Hepatocyte (in vitro differentiated cells): Measurements from ENCODE around the gene ZNF282. TPM values are rescaled to one million over a fixed set of nuclear protein-coding genes. Genes with fewer than 3 reads are reported as not detected.

Experiments
- DNase-seq: peaks from one replicate; pipeline ENCODE4 v3.0.0-alpha.2; 2016; ENCODE audit warnings: low spot score
- H2AFZ ChIP-seq: fragments of 200-600 bp; sonication (generic); 2 replicates; pipeline ENCODE4 v1.6.0; 2016; ENCODE audit warnings: antibody characterized with exemption, mild to moderate bottlenecking
- H3K27ac ChIP-seq: fragments of 200-600 bp; sonication (generic); 2 replicates; pipeline ENCODE4 v1.5.1; 2016; ENCODE audit warnings: mild to moderate bottlenecking
- H3K27me3 ChIP-seq: fragments of 200-600 bp; sonication (generic); 2 replicates; pipeline ENCODE4 v1.6.1; 2016
- H3K36me3 ChIP-seq: fragments of 200-600 bp; sonication (generic); replicated peaks from 2 replicates; pipeline ENCODE4 v1.5.1; 2016; ENCODE audit warnings: low read depth; ENCODE audit not compliant: insufficient read depth
- H3K4me1 ChIP-seq: fragments of 200-600 bp; sonication (generic); 2 replicates; pipeline ENCODE4 v1.5.1; 2016; ENCODE audit warnings: mild to moderate bottlenecking, moderate library complexity; ENCODE audit not compliant: insufficient read depth
- H3K4me2 ChIP-seq: fragments of 200-600 bp; sonication (generic); 2 replicates; pipeline ENCODE4 v1.6.0; 2016
- H3K4me3 ChIP-seq: fragments of 200-600 bp; sonication (generic); 2 replicates; pipeline ENCODE4 v1.5.1; 2016; ENCODE audit warnings: mild to moderate bottlenecking
- H3K79me2 ChIP-seq: fragments of 200-600 bp; sonication (generic); 2 replicates; pipeline ENCODE4 v1.6.0; 2017; ENCODE audit warnings: mild to moderate bottlenecking
- H3K9me2 ChIP-seq: fragments of 200-600 bp; sonication (generic); replicated peaks from 2 replicates; pipeline ENCODE4 v1.6.0; 2017; ENCODE audit warnings: mild to moderate bottlenecking; ENCODE audit not compliant: insufficient read depth
- H3K9me3 ChIP-seq: fragments of 200-600 bp; sonication (generic); 2 replicates; pipeline ENCODE4 v1.5.1; 2016; ENCODE audit warnings: low read depth, mild to moderate bottlenecking
- H4K20me1 ChIP-seq: fragments of 200-600 bp; sonication (generic); 2 replicates; pipeline ENCODE4 v1.6.0; 2016; ENCODE audit warnings: mild to moderate bottlenecking; ENCODE audit not compliant: insufficient read depth, poor library complexity, severe bottlenecking
- CTCF ChIP-seq: fragments of 200-600 bp; sonication (generic); IDR thresholded peaks from 2 replicates; pipeline ENCODE4 v1.5.1; 2016; ENCODE audit warnings: antibody characterized with exemption, mild to moderate bottlenecking; ENCODE audit not compliant: poor library complexity
- EZH2 ChIP-seq: fragments of 200-600 bp; sonication (generic); IDR thresholded peaks from 2 replicates; pipeline ENCODE4 v1.6.1; 2016; ENCODE audit warnings: antibody characterized with exemption, mild to moderate bottlenecking, borderline replicate concordance
- EZH2phosphoT487 ChIP-seq: fragments of 200-600 bp; sonication (generic); IDR thresholded peaks from one replicate; pipeline ENCODE4 v1.6.1; 2018; ENCODE audit warnings: antibody characterized with exemption, mild to moderate bottlenecking, low read depth, moderate library complexity; ENCODE audit not compliant: unreplicated experiment, severe bottlenecking
- WGBS: methylation state at CpG from one replicate; pipeline ENCODE4 v1.1.6; 2016; ENCODE audit warnings: low lambda C conversion rate; ENCODE audit errors: missing lambda C conversion rate; 5-methylcytosine and 5-hydroxymethylcytosine counted together
- polyA plus RNA-seq: library from polyadenylated mRNA; unstranded; fragments of >200 nt; fragmentation: Nextera tagmentation; extraction: Ambion mirVana; gene quantifications from 2 replicates; pipeline ENCODE4 v1.2.1, GENCODE V29; 2016
- total RNA-seq: library from RNA; depleted of rRNA; stranded (reverse); fragments of >200 nt; gene quantifications from 2 replicates; pipeline ENCODE4 v1.2.3, GENCODE V29; 2014

ZNF282 gene
- total and polyA plus RNA-seq, 2 experiments from 2014 or later, result 10.8 to 16.7 TPM

GRCh38 chr7:149188213-149188612 is 7.1 kb upstream of the ZNF282 start:
- H3K4me3 ChIP-seq, result no peak overlapping the region
- no peaks in the 10 kb centered on the region for H3K9me2 ChIP-seq
- H3K9me3 ChIP-seq, result no peaks in the 10 kb centered on the region
- no peak overlapping the region for H2AFZ ChIP-seq
- 82% methylated on average over 2 of the region's 2 CpGs for WGBS
- H3K27ac ChIP-seq, result no peak overlapping the region
- TF ChIP-seq CTCF (no peak), EZH2phosphoT487 (no peak), EZH2 (no peak)
- no peaks in the 10 kb centered on the region for H3K4me1 ChIP-seq
- no peaks in the 10 kb centered on the region for H4K20me1 ChIP-seq
- no peaks in the 10 kb centered on the region for H3K27me3 ChIP-seq
- no peaks in the 10 kb centered on the region for H3K36me3 ChIP-seq
- H3K79me2 ChIP-seq, result no peaks in the 10 kb centered on the region
- no peak overlapping the region for H3K4me2 ChIP-seq
- DNase-seq, result no peak

- no peaks in the 10 kb centered on the region for H4K20me1 ChIP-seq
- no peaks in the 10 kb centered on the region for H3K36me3 ChIP-seq
- TF ChIP-seq EZH2 (no peak), CTCF (no peak), EZH2phosphoT487 (no peak)
- H3K79me2 ChIP-seq, result no peaks in the 10 kb centered on the region
- no peaks in the 10 kb centered on the region for H3K9me3 ChIP-seq
- 69% methylated on average over 12 of the region's 12 CpGs for WGBS
- H3K9me2 ChIP-seq, result no peaks in the 10 kb centered on the region
- DNase-seq, result no peak
- no peaks in the 10 kb centered on the region for H3K4me1 ChIP-seq
- no peak overlapping the region for H2AFZ ChIP-seq
- no peak overlapping the region for H3K4me3 ChIP-seq
- no peak overlapping the region for H3K27ac ChIP-seq
- H3K4me2 ChIP-seq, result no peak overlapping the region
- no peaks in the 10 kb centered on the region for H3K27me3 ChIP-seq
Observed at GRCh38 chr7:149188637-149189259, 6.6 kb upstream of the ZNF282 start.

- WGBS, result 67% methylated on average over 5 of the region's 5 CpGs
Observed at GRCh38 chr7:149191851-149192250, 3.5 kb upstream of the ZNF282 start.

More at GRCh38 chr7:149191851-149192250, 3.5 kb upstream of the ZNF282 start:
- TF ChIP-seq EZH2 (no peak), CTCF (no peak), EZH2phosphoT487 (no peak)
- no peak overlapping the region for H3K4me2 ChIP-seq
- no peak overlapping the region for H3K27ac ChIP-seq
- no peak for DNase-seq
- no peaks in the 10 kb centered on the region for H3K27me3 ChIP-seq
- H3K9me2 ChIP-seq, result no peaks in the 10 kb centered on the region
- H3K4me1 ChIP-seq, result peaks cover 2% of the 10 kb centered on the region
- no peaks in the 10 kb centered on the region for H3K36me3 ChIP-seq
- H2AFZ ChIP-seq, result no peak overlapping the region
- H4K20me1 ChIP-seq, result peaks cover 5% of the 10 kb centered on the region
- peaks cover 10% of the 10 kb centered on the region for H3K79me2 ChIP-seq
- no peaks in the 10 kb centered on the region for H3K9me3 ChIP-seq
- H3K4me3 ChIP-seq, result no peak overlapping the region
